Stomach (tissue), 9 donors: ENCODE data around the gene RASGRP2. TPM values are rescaled to one million over a fixed set of nuclear protein-coding genes. Genes with fewer than 3 reads are reported as not detected.

ENCODE experiments used
- DNase-seq, 2 donors: peaks; one replicate each; pipeline versions ENCODE4 v3.0.0 to v3.0.0-alpha.2; 2013 to 2019
- H3K27ac ChIP-seq, 5 donors: fragments of 200-600 bp in 4 of 5; sonication (generic) in 4 of 5; one replicate each; pipeline ENCODE4 v1.5.1; 2013 to 2019; ENCODE audit warnings: mild to moderate bottlenecking in 1 of 5, moderate library complexity in 1 of 5
- H3K27me3 ChIP-seq, 3 donors: fragments of 200-600 bp; sonication (generic); one replicate each; pipeline ENCODE4 v1.5.1; 2017 to 2019; ENCODE audit warnings: mixed run types in 1 of 3
- H3K36me3 ChIP-seq, 4 donors: fragments of 200-600 bp; sonication (generic); 1 replicate in 3 of 4; 2 replicates in 1 of 4; pipeline ENCODE4 v1.5.1; 2016 to 2019
- H3K4me1 ChIP-seq, 4 donors: fragments of 200-600 bp; sonication (generic); one replicate each; pipeline ENCODE4 v1.5.1; 2016 to 2019
- H3K4me3 ChIP-seq, 4 donors: fragments of 200-600 bp; sonication (generic) in 3 of 4; one replicate each; pipeline ENCODE4 v1.5.1; 2016 to 2019; ENCODE audit warnings: mild to moderate bottlenecking in 1 of 4
- H3K9me3 ChIP-seq, 4 donors: fragments of 200-600 bp; sonication (generic); one replicate each; pipeline ENCODE4 v1.5.1; 2016 to 2019
- CTCF ChIP-seq, 7 experiments: fragments of 450-650 bp in 4 of 7; fragments of 200-600 bp in 3 of 7; sonication (generic) in 3 of 7; IDR thresholded peaks; one replicate each; pipeline ENCODE4 v1.5.1; 2016 to 2019; ENCODE audit warnings: antibody characterized with exemption in 7 of 7, control low read depth in 2 of 7, mild to moderate bottlenecking in 1 of 7
- EP300 ChIP-seq: sonication (generic); formaldehyde crosslinking; IDR thresholded peaks from one replicate; pipeline ENCODE4 v1.6.1; 2017; ENCODE audit warnings: antibody characterized with exemption
- POLR2A ChIP-seq, 4 donors: fragments of 450-650 bp; IDR thresholded peaks; one replicate each; pipeline ENCODE4 v1.6.1; 2016; ENCODE audit warnings: antibody characterized with exemption in 4 of 4, control low read depth in 2 of 4, mild to moderate bottlenecking in 1 of 4, moderate library complexity in 1 of 4
- POLR2AphosphoS5 ChIP-seq, 3 donors: sonication (generic); formaldehyde crosslinking; IDR thresholded peaks; one replicate each; pipeline ENCODE4 v1.6.1; 2016; ENCODE audit warnings: antibody characterized with exemption in 3 of 3
- WGBS, 5 donors: extraction: QIAGEN DNeasy Blood & Tissue Kit in 3 of 5; methylation state at CpG; one replicate each; pipeline versions ENCODE4 v1.1.5 to v1.1.7; 2013 to 2018; 5-methylcytosine and 5-hydroxymethylcytosine counted together
- intact Hi-C: fragments of 100-400 bp; cut with DNase I; formaldehyde crosslinking; loops from one replicate; pipeline ENCODE4 v1.15.1; 2023; ENCODE audit warnings: low total_unique reads
- polyA plus RNA-seq, 3 donors: library from polyadenylated mRNA; stranded (reverse); fragments of 200-250 nt; gene quantifications; one replicate each; pipeline ENCODE4 v1.2.3, GENCODE V29; 2013
- total RNA-seq, 5 donors: library from RNA; depleted of rRNA; stranded (reverse); fragments of >200 nt; gene quantifications; one replicate each; pipeline versions ENCODE4 v1.1.0 to v1.2.3, GENCODE V29; 2014 to 2016
- donor health status: healthy with polysubstance abuse.
- donor health status: Bipolar disorder and iron deficiency.
- donor health status: healthy.

The RASGRP2 gene
- total and polyA plus RNA-seq, 8 donors: 5.3 to 60.8 (median 11.3) TPM

DNA sequence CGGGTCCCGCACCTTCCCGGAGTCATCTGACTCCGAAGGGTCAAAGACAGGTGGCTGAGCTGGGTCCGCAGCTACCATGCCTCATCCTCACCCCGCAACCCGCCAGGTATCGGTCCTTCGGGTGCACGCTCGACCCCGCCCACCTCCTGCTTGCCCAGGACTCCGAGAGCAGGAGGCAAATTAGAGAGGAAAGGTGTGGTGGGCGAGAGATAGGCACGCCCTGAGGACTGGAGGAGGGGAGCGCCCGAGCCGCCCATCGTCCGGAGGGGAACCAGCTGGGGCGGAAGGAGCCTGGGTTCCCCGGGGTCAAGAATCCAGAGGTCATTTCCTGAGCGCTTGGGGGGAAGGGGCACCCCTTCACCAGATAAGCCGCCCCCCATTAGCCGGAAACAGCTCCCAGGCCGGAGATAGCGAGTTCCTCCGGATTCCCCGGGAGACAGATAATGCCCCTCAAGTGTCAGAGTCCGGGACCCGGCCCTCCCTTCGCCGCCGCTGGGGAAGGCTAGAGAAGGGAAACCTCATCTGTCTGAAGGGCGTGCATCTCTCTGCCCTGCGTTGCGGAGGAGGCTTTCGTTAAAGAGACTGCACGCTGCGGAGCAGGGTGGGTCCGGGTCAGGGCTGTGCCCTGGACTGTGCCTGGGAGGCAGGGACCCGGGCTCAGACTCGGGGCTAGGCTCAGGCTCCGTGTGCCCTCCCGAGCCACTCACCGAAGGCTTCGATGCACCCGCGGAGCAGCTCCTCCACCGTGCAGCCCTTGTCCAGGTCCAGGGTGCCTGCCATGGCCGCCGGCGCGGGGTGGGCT, 1.7 kb downstream of the RASGRP2 start:
- H3K27ac ChIP-seq: peak overlapping the region in 4 of 5 donors; percentile 84 to 93 (median 92)
- WGBS, 5 donors: 4 to 14% (median 6%) methylated on average over 30 to 54 of the region's 54 CpGs
- no peaks in the 10 kb centered on the region for H3K9me3 ChIP-seq
- H3K4me3 ChIP-seq: peak overlapping the region; percentile 56 to 66 (median 59)
- peaks cover 0 to 58% (median 50%) of the 10 kb centered on the region in 3 donors for H3K27me3 ChIP-seq
- DNase-seq: peak in 1 of 2 donors; percentile 49
- no peak for TF ChIP-seq POLR2A (IDR thresholded peaks at IDR 0.05)
- no peak for TF ChIP-seq CTCF (IDR thresholded peaks at IDR 0.05)
- H3K4me1 ChIP-seq: peaks cover 43 to 57% (median 51%) of the 10 kb centered on the region in 4 donors
- intact Hi-C loops: no loop called here
- peaks cover 0 to 24% (median 12%) of the 10 kb centered on the region in 4 donors for H3K36me3 ChIP-seq

DNA sequence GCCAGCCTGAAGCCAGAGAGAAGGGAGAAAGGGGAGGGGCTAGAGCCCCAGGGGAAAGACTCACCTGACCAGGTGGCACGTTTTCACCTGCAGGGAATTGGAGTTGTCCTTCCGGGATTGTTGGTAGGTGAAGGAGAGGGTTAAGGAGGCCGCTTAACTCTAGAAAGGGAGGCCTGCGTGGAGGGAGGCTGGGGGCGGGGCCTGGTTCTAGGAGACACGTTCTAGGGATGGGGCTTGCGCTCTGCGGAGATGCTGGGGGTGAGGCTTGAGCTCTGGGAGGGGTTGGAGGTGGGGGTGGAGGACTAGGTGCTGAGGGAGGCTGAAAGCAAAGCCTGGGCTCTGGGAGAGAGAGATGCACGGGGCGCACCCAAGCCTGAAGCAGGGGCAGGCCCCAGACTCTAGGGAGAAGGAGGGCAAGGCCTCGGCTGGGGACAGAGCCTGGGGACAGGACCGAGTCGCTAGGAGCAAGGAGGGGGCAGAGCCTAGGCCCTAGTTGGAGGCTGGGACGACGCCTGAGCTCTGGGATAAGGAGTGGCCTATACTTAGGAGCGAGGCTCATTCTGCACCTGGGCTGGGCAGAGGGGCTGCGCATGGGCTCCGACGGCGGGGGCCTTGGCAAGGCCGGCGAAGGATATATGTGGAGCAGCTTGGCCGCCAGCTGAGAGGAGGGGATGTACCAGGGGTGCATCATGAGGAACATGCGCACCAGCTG, 2.4 kb downstream of the RASGRP2 start:
- H3K4me1 ChIP-seq: peaks cover 43 to 57% (median 50%) of the 10 kb centered on the region in 4 donors
- peak overlapping the region; percentile 56 to 66 (median 59) for H3K4me3 ChIP-seq
- intact Hi-C loops: no loop called here
- peaks cover 0 to 31% (median 19%) of the 10 kb centered on the region in 4 donors for H3K36me3 ChIP-seq
- TF ChIP-seq CTCF (IDR thresholded peaks at IDR 0.05) (no peak), POLR2A (IDR thresholded peaks at IDR 0.05) (no peak), POLR2AphosphoS5 (IDR thresholded peaks at IDR 0.05) (no peak), EP300 (no peak)
- peaks cover 0 to 58% (median 50%) of the 10 kb centered on the region in 3 donors for H3K27me3 ChIP-seq
- H3K9me3 ChIP-seq: no peaks in the 10 kb centered on the region
- H3K27ac ChIP-seq: peak overlapping the region in 3 of 5 donors; percentile 84 to 93 (median 92)
- WGBS, 5 donors: 29 to 47% (median 35%) methylated on average over 21 to 24 of the region's 24 CpGs
- DNase-seq: no peak

- no peak overlapping the region for H3K27ac ChIP-seq
- WGBS, 5 donors: 80 to 85% (median 83%) methylated on average over 12 of the region's 12 CpGs
- TF ChIP-seq EP300 (no peak), POLR2AphosphoS5 (IDR thresholded peaks at IDR 0.05) (no peak), POLR2A (IDR thresholded peaks at IDR 0.05) (no peak), CTCF (IDR thresholded peaks at IDR 0.05) (no peak)
- peaks cover 0 to 44% (median 38%) of the 10 kb centered on the region in 3 donors for H3K27me3 ChIP-seq
- H3K9me3 ChIP-seq: no peaks in the 10 kb centered on the region
- intact Hi-C loops: no loop called here
- H3K4me1 ChIP-seq: peaks cover 29 to 41% (median 35%) of the 10 kb centered on the region in 4 donors
- no peak for DNase-seq
- no peak overlapping the region for H3K4me3 ChIP-seq
- H3K36me3 ChIP-seq: peaks cover 0 to 48% (median 35%) of the 10 kb centered on the region in 4 donors
These were observed 4.1 kb downstream of the RASGRP2 start for GRCh38 chr11:64739871-64740270.

GRCh38 chr11:64736654-64737053, 7.3 kb downstream of the RASGRP2 start:
- Histone ChIP-seq H3K36me3 (peaks cover 0 to 66% (median 50%) of the 10 kb centered on the region in 4 donors), H3K27ac (no peak overlapping the region), H3K4me3 (no peak overlapping the region), H3K27me3 (peaks cover 0 to 11% (median 7%) of the 10 kb centered on the region in 3 donors), H3K4me1 (peaks cover under 1 to 11% (median 6%) of the 10 kb centered on the region in 4 donors), H3K9me3 (no peaks in the 10 kb centered on the region)
- 79 to 91% (median 88%) methylated on average over 4 to 15 of the region's 15 CpGs for WGBS, 5 donors
- intact Hi-C loops: no loop called here
- DNase-seq: no peak
- TF ChIP-seq POLR2AphosphoS5 (IDR thresholded peaks at IDR 0.05) (no peak), EP300 (no peak), POLR2A (IDR thresholded peaks at IDR 0.05) (no peak), CTCF (IDR thresholded peaks at IDR 0.05) (no peak)
